ENCODE measurements around the gene SORBS2. TPM values are rescaled to one million over a fixed set of nuclear protein-coding genes. Genes with fewer than 3 reads are reported as not detected.
"Not testable (repeated sequence)": the region's sequence is repeated elsewhere in the genome, so short reads cannot be mapped to it uniquely, and the experiment has no call there.

Gene SORBS2
- total RNA-seq, 4 donors from 2014 or later = 821 to 1,626 (median 1,353) TPM

DNA sequence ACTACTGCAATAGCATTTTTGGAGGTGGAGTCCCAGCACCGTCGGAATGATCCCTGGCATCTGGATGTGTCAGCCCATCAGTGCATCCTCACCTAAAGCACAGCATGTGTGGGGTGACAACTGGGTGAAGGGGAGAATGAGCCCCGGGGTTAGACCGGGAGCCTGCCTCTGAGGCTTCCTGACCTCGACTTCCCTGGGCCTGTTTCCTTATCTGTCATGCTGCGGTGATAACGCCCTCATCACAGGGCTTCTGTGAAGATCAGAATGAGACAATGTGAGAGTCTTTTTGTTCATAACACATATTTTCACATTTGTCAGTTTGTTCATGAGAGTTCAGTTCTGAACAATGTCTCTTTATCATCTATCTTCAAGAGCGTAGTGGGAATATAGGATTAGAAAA, 245.6 kb downstream of the SORBS2 start:
- Histone ChIP-seq H3K27me3 (no peaks in the 10 kb centered on the region), H3K4me1 (peaks cover 27 to 63% (median 57%) of the 10 kb centered on the region in 4 donors), H3K36me3 (no peaks in the 10 kb centered on the region), H3K9me3 (no peaks in the 10 kb centered on the region), H3K27ac (replicated peaks in 1 of 4) (peak overlapping the region; percentile 85 to 91 (median 86)), H3K4me3 (peak overlapping the region in 1 of 4 donors; percentile 18)
- intact Hi-C loops (cut with DNase I) = no loop called here
- TF ChIP-seq POLR2AphosphoS5 (IDR thresholded peaks at IDR 0.05) (peak in 1 of 2 donors; percentile 17), EP300 (IDR thresholded peaks at IDR 0.05) (no peak)
- peak; percentile 91 for DNase-seq (ENCODE audit: extremely low spot score)
- WGBS = 24% methylated on average over 8 of the region's 8 CpGs

GRCh38 chr4:185565696-185566095, 246.3 kb downstream of the SORBS2 start:
- TF ChIP-seq CTCF (IDR thresholded peaks at IDR 0.05) = no peak
- TF ChIP-seq POLR2A (IDR thresholded peaks at IDR 0.05; ENCODE audit: low read depth) = no peak
- TF ChIP-seq POLR2AphosphoS5 (IDR thresholded peaks at IDR 0.05) = no peak
- no peak for TF ChIP-seq EP300 (IDR thresholded peaks at IDR 0.05)
- H3K4me1 ChIP-seq = peaks cover 27 to 67% (median 57%) of the 10 kb centered on the region in 4 donors
- no peaks in the 10 kb centered on the region for H3K27me3 ChIP-seq
- no peak overlapping the region for H3K4me3 ChIP-seq
- intact Hi-C loops (cut with DNase I) = no loop called here
- DNase-seq (ENCODE audit: extremely low spot score) = peak; percentile 70
- peak overlapping the region; percentile 85 to 91 (median 86) for H3K27ac ChIP-seq (replicated peaks in 1 of 4)
- no peaks in the 10 kb centered on the region for H3K36me3 ChIP-seq
- no peaks in the 10 kb centered on the region for H3K9me3 ChIP-seq
- WGBS = 74% methylated on average over 3 of the region's 3 CpGs

GRCh38 chr4:185564349-185564748, 247.6 kb downstream of the SORBS2 start:
- H3K36me3 ChIP-seq = no peaks in the 10 kb centered on the region
- H3K27me3 ChIP-seq = no peaks in the 10 kb centered on the region
- H3K4me1 ChIP-seq = peaks cover 33 to 73% (median 63%) of the 10 kb centered on the region in 4 donors
- 77% methylated on average over 3 of the region's 3 CpGs for WGBS
- DNase-seq (ENCODE audit: extremely low spot score) = no peak
- H3K9me3 ChIP-seq = no peaks in the 10 kb centered on the region
- intact Hi-C loops (cut with DNase I) = no loop called here
- H3K27ac ChIP-seq (replicated peaks in 1 of 4) = peak overlapping the region; percentile 13 to 91 (median 75)
- TF ChIP-seq POLR2A (IDR thresholded peaks at IDR 0.05; ENCODE audit: low read depth) (no peak), EP300 (IDR thresholded peaks at IDR 0.05) (no peak), CTCF (IDR thresholded peaks at IDR 0.05) (no peak), POLR2AphosphoS5 (IDR thresholded peaks at IDR 0.05) (no peak)
- no peak overlapping the region for H3K4me3 ChIP-seq

- no peaks in the 10 kb centered on the region for H3K9me3 ChIP-seq
- no peaks in the 10 kb centered on the region for H3K27me3 ChIP-seq
- WGBS = 72% methylated on average over 3 of the region's 3 CpGs
- H3K4me1 ChIP-seq = peaks cover 17 to 60% (median 47%) of the 10 kb centered on the region in 4 donors
- no peaks in the 10 kb centered on the region for H3K36me3 ChIP-seq
- intact Hi-C loops (cut with DNase I) = no loop called here
- no peak for DNase-seq (ENCODE audit: extremely low spot score)
- peak overlapping the region in 1 of 4 donors; percentile 87 for H3K27ac ChIP-seq (replicated peaks in 1 of 4)
- no peak overlapping the region for H3K4me3 ChIP-seq
- TF ChIP-seq POLR2AphosphoS5 (IDR thresholded peaks at IDR 0.05) (no peak), POLR2A (IDR thresholded peaks at IDR 0.05; ENCODE audit: low read depth) (no peak), CTCF (IDR thresholded peaks at IDR 0.05) (no peak), EP300 (IDR thresholded peaks at IDR 0.05) (no peak)
Measured at GRCh38 chr4:185562531-185562930, 249.5 kb downstream of the SORBS2 start.

- Histone ChIP-seq H3K4me1 (peaks cover 7 to 38% (median 26%) of the 10 kb centered on the region in 4 donors), H3K9me3 (no peaks in the 10 kb centered on the region), H3K36me3 (no peaks in the 10 kb centered on the region), H3K4me3 (no peak overlapping the region), H3K27me3 (no peaks in the 10 kb centered on the region), H3K27ac (replicated peaks in 1 of 4) (peak overlapping the region; percentile 61 to 76 (median 70))
- TF ChIP-seq EP300 (IDR thresholded peaks at IDR 0.05) (no peak), POLR2AphosphoS5 (IDR thresholded peaks at IDR 0.05) (no peak), POLR2A (IDR thresholded peaks at IDR 0.05; ENCODE audit: low read depth) (no peak)
- WGBS = 87% methylated on average over 5 of the region's 5 CpGs
- peak; percentile 50 for DNase-seq (ENCODE audit: extremely low spot score)
- intact Hi-C loops (cut with DNase I) = no loop called here
Measured at GRCh38 chr4:185560316-185560715, 251.7 kb downstream of the SORBS2 start.

DNA sequence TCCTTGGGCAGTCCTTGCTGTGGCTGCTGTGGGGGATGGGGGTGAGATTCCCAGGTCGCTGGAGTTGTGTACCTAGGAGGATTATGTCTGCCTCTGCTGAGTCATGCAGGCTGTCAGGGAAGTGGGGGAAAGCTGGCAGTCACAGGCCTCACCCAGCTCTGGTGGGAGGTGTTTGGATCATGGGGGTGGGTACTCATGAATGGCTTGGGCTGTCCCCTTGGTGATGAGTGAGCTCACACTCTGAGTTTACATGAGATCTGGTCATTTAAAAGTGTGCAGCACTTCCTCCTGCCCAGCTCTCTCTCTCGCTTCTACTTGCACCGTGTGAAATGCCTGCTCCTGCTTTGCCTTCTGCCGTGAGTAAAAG, 252.1 kb downstream of the SORBS2 start:
- intact Hi-C loops (cut with DNase I) = no loop called here
- no peaks in the 10 kb centered on the region for H3K9me3 ChIP-seq
- peaks cover 7 to 42% (median 30%) of the 10 kb centered on the region in 4 donors for H3K4me1 ChIP-seq
- TF ChIP-seq POLR2AphosphoS5 (IDR thresholded peaks at IDR 0.05) = peak; percentile 44 to 53
- TF ChIP-seq EP300 (IDR thresholded peaks at IDR 0.05) = no peak
- no peak for TF ChIP-seq CTCF (IDR thresholded peaks at IDR 0.05)
- TF ChIP-seq POLR2A (IDR thresholded peaks at IDR 0.05; ENCODE audit: low read depth) = no peak
- WGBS = 56% methylated on average over 4 of the region's 4 CpGs
- H3K27me3 ChIP-seq = no peaks in the 10 kb centered on the region
- H3K36me3 ChIP-seq = no peaks in the 10 kb centered on the region
- DNase-seq (ENCODE audit: extremely low spot score) = no peak
- H3K27ac ChIP-seq (replicated peaks in 1 of 4) = peak overlapping the region; percentile 61 to 76 (median 70)
- H3K4me3 ChIP-seq = no peak overlapping the region

- H3K9me3 ChIP-seq; H3K4me3 ChIP-seq; H3K36me3 ChIP-seq; DNase-seq (ENCODE audit: extremely low spot score); intact Hi-C loops (cut with DNase I); H3K27me3 ChIP-seq: not testable (repeated sequence)
- Histone ChIP-seq H3K27ac (replicated peaks in 1 of 4) (peak overlapping the region; percentile 61 to 76 (median 70)), H3K4me1 (peaks cover 7 to 46% (median 35%) of the 10 kb centered on the region in 4 donors)
- WGBS = 58% methylated on average over 8 of the region's 8 CpGs
Measured at GRCh38 chr4:185559251-185559914, 252.6 kb downstream of the SORBS2 start.
